GM19328 (cell line): ENCODE data around the gene AHCYL1.

Experiments used
- ATAC-seq: cut with Tn5 transposase; IDR thresholded peaks from one replicate; pipeline ENCODE4 v1.9.1; 2021; ENCODE audit warnings: mild to moderate bottlenecking, moderate library complexity; ENCODE audit not compliant: unreplicated experiment

AHCYL1 gene

DNA sequence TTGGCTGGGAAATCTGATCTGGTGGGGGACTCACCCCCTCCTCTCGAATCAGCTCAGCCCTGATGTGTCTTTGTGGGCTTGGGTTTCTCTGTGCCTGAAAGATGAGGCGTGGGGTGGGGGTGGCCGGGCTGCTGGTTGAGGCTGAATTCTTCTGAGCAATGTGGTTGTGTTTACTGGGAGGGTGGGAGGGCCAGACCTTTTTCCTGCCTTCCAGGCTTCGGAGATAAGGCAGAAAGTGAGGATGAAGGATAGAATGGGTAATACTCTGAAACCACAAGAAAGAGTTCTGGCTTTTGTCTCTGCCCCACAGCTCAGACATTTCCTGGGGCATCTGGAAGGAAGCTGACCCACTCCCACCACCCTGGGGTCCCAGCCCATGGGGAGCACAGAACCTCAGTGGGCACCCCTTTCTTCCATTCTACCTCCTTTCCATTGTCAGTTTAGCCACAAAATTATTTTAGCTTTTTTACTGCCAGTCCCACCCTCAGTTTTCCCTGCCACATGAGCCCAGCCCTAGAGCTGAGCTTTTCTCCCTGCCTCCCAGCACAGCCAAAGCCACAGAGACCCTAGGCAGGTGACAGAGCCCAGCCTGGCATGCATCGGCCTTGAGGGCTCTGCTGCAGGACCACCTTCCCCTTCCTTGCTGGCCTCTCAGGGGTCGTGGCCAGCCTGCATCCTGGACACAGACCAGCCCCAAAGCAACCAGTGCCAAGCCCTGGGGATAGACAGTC is 74.7 kb downstream of the AHCYL1 start:
- ATAC-seq, result no peak

DNA sequence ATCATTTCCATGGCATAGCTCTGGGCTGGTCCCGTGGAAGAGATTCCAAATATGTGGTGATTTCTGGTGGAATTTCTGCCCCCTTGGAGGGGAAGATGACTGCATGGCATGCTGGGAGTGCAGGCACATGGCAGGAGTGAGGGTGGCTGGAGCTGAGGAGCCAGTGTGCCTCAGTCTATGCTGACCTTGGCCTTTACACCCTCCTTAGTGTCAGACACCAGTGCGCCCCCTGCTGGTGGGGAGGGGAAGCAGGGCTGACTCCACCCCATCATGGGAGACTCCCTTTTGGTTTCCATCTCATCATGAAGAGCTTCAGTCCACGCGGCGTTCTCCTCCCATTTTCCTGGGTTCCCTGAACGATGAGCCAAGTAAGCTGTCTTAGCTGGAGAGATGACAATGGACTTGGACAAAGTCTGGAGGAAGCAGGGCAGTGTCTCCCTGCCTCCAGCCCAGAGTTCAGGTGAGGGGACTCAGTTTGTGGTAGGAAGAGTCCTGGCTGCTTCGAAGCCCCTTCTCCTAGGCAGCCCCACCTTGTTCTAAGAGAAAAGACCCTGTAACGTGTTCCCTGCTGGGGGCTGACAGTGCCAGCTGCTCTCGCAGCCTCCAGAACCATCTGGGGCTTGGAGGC is 75.6 kb downstream of the AHCYL1 start:
- no peak for ATAC-seq

- no peak for ATAC-seq
Observed at GRCh38 chr1:110060662-110061060, 76.1 kb downstream of the AHCYL1 start.

- no peak for ATAC-seq
Observed at GRCh38 chr1:110061341-110061740, 76.8 kb downstream of the AHCYL1 start.

DNA sequence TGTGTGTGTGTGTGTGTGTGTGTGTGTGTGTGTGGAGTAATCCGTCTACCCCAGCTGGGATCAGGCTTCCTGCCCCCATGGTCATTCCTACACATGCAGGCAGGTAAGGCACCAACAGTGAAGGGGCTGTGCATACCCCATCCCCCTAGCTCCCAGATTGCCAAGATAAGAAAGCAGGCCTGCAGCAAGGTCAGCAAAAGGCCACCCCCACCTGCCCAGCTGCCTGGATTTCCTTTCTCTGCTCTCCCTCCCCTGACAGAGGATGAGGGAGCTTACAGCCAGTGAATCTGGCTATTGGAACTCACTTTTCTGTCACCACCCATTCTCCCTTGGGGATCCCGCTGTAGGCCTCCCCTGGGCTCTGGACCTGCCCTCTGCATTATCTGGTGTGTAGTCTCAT is 78.0 kb downstream of the AHCYL1 start:
- no peak for ATAC-seq

DNA sequence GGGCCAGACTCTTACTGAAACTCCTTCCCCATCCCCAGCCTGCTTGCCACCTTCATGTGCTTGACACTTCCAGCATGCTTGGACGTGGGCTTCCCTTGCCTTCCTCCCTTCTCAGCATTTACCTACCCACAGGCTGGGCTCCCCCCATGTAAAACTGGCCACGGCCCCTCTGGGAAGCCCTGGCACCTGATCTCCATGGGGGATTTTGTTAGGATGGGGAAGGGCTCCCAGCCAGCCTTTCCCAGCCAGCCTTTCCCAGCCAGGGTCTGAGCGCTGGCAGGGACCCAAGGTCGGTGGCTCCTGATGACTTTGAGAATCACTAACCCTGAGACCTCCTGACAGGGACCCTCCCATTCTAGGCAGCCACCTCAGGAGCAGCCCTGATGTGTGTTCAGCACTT is 79.2 kb downstream of the AHCYL1 start:
- ATAC-seq, result no peak

DNA sequence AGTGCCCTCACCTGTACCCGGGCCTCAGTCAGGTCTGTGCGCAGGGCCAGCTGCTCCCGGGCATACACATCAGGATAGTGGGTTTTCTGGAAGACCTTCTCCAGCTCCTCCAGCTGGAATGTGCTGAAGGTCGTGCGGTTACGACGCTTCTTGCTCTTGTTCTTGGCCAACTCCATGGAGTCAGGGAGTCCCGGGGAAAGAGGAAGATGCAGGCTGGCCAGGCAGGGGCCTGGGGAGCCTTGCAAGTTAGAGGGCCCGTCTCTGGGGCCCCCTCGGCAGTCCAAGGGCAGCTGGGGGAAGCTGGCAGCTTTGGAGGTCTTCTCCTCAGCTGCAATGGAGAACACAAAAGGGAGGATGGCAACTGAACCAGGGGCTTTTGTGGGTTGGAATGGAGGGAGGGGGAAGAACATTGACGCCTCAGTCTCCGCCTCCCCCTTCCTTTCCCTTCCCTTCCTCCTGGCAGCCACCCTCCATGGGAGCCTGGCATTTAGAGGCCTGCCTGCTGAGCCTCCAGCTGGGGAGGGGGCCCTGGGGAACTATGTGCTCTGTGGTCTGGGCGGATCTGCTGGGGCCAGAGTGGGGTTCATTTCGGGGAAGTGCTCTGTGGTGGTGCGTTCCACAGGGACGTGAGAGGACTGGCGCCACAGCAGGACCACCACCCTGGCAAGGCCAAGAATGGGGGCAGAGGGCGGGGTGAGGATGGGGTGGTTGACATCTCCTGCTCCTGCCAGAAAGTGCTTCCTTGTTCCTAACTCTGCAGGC is 80.2 kb downstream of the AHCYL1 start:
- no peak for ATAC-seq

- no peak for ATAC-seq
Observed at GRCh38 chr1:110065841-110066240, 81.3 kb downstream of the AHCYL1 start.

DNA sequence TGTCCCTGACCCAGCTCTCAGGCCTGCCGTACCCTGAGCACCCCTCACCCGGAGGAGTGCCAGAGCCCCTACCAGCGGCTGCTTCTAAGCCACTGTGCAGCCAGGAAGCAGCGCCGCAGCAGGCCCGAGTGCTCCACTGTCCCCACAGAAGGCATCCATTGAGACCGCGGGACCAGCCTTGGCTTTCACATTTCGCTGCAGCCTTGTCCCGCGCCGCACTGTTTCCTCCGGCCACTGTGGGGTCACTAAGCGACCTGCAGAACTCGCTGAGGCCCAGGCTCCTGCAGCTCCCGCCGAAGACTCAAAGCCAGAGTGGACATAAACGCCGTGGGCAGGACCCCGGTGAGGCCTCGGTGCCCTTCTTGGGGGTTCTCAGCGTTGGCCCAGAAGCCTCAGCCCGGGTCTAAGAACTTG is 82.9 kb downstream of the AHCYL1 start:
- ATAC-seq, result no peak

DNA sequence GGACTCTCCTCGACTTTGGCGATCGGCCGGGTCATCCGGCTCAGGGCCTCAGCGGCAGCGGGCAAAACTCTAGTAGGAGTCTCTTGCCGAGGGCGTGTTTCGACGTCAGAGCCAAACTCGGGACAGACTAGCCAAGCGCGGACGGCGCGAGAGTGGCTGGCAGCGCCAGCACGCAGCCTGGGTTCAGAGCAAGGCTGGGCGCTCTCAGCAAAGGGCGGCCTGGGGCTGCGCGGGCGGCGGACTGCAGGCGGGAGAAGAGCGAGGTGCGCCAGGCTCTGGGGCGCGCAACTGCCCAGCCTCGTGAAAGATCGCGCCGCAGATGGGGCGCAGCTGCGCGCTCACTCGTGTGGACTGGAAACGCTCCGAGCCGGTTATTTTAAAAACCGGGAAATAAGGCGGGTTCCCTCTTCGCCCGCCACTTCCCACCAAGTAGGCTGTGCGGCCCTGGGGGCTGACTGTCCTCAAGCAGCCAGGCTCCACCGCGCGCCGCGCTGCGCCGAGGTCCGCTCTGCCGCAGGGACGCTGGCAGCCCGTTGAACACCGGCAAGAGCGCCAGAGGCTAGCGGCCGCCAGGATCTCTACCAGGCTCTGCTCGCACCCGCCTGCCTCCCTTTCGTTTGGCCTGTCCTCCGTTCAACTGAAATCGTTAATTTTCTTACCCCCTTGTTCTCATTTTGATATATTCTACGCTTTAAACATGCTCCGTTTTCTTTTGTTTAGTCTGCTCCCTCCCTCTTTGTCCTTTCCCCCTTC is 83.5 kb downstream of the AHCYL1 start:
- ATAC-seq, result no peak

- ATAC-seq, result no peak
Observed at GRCh38 chr1:110068646-110069403, 84.3 kb downstream of the AHCYL1 start.

DNA sequence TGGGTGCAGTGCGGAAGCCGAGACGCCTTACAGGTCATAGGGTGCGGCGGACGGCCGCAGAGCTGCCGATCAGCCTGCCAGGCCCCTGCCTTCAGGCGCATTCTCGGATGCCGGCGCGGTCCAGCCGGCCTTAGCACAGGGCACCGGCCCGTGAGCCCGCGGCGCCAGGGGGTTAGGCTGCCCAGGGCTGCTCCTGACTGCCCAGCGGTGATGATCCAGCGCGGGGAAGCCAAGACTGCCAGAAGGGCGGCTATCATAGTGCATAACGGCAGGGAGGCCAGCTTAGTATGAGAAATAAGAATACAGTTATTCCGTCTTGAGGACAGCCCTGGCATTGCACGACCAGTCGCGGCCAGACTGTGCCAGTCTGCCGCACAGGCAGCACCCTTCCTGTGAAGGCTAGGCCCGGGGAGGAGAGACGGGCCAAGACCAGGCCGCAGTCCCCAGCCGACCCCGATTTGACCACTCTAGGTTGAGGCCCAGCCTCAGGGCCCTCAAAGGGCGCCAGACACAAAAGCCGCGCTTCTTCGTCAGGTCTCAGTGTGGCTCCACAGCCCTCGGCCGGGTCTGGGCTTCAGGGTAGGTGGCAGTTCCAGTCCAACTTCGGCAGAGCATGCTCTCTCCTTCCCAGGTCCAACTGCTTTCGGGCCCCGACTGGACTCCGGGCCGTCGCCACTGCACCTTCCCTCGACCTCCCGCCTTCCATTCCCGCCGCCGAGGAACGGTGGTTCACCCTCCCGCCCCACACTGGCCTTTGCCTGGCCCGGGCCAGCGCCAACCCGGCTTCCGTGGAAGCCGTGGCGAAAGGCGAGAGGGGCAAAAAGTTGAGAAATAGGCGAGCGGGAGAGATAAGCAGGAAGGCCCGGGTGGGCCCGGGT is 85.1 kb downstream of the AHCYL1 start:
- no peak for ATAC-seq

- ATAC-seq, result no peak
Observed at GRCh38 chr1:110070282-110070669, 85.7 kb downstream of the AHCYL1 start.

GRCh38 chr1:110070671-110071242 is 86.2 kb downstream of the AHCYL1 start, which contains the start of gene ALX3:
Gene ALX3, minus strand, starts transcription at chr1:110070672. Its CDS starts 60 bp downstream, at chr1:110070612.
- no peak for ATAC-seq
